Activated naive CD8-positive, alpha-beta T cell treated with anti-CD3 and anti-CD28 coated beads for 36 hours (primary cell): ENCODE measurements around the gene NHLH2. TPM values are rescaled to one million over a fixed set of nuclear protein-coding genes. Genes with fewer than 3 reads are reported as not detected.
A peak's percentile ranks its signal among the peaks of the same experiment; 100 is the strongest.

Experiments
- DNase-seq: peaks from one replicate; pipeline ENCODE4 v3.0.0; 2021
- H3K27ac Mint-ChIP-seq: one replicate; pipeline ENCODE4 v1.8.0; 2022; ENCODE audit warnings: mild to moderate bottlenecking, moderate library complexity, mixed read lengths
- H3K27me3 Mint-ChIP-seq: one replicate; pipeline ENCODE4 v1.8.0; 2022; ENCODE audit warnings: mild to moderate bottlenecking, mixed read lengths
- H3K36me3 Mint-ChIP-seq: one replicate; pipeline ENCODE4 v1.8.0; 2021; ENCODE audit warnings: mild to moderate bottlenecking, mixed read lengths
- H3K4me1 Mint-ChIP-seq: one replicate; pipeline ENCODE4 v1.8.0; 2021; ENCODE audit warnings: mixed read lengths
- H3K4me3 Mint-ChIP-seq: one replicate; pipeline ENCODE4 v1.8.0; 2022; ENCODE audit warnings: mild to moderate bottlenecking, moderate library complexity, mixed read lengths
- H3K9me3 Mint-ChIP-seq: one replicate; pipeline ENCODE4 v1.8.0; 2022; ENCODE audit warnings: mixed read lengths
- total RNA-seq, 2 experiments: library from RNA; stranded (reverse); gene quantifications; one replicate each; pipeline ENCODE4 v1.2.3, GENCODE V29; 2021

The NHLH2 gene
- total RNA-seq, 2 experiments from 2014 or later = not detected

DNA sequence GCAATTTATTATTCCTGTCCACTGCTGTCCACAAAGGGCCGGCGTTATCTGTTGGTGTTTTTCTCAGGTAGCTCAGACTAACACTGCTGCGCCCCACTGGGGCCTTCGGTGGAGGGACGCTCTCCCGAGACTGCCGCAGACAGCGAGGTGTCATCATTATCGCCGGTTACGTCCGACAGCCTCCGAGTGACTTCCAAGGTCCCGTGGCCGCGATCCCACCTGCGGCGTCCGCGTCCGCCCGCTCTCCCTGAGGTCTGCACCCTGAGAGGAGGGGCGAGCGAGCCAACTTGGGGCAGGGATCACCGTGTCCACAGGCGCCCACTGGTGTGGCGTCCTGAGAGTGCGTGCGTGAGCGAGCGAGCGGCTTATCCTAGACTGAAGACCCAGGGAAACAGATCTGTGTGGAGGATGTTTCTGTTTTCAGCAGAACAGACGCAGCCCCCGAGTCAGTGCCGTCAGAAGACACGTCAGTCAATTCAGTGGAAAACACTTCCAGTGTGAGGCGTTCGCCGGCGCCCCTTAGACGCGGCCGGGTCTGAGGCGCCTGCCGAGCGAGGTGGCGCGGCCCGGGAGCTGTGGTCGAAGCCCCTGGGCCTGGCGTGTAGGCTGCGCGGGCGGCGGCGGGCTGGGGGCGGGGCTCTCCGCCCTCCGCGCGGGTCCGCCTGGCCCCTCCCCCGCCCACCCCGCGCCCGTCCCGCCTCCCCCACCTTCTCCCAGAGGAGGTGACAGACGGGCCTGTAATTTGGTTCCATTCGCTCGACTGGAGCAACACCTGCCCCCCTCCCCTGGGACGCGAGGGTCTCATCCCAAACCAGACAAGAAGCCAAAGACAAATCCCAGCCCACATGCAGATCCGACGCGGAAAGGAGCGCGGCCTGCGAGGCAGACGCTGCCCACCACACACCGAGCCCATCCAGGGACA, 12.6 kb downstream of the NHLH2 start:
- Mint-ChIP-seq H3K27ac (no peak overlapping the region), H3K27me3 (peaks cover 67% of the 10 kb centered on the region), H3K36me3 (no peaks in the 10 kb centered on the region), H3K9me3 (no peaks in the 10 kb centered on the region), H3K4me1 (peaks cover 6% of the 10 kb centered on the region), H3K4me3 (peak overlapping the region; percentile 65)
- DNase-seq = peak; percentile 23

DNA sequence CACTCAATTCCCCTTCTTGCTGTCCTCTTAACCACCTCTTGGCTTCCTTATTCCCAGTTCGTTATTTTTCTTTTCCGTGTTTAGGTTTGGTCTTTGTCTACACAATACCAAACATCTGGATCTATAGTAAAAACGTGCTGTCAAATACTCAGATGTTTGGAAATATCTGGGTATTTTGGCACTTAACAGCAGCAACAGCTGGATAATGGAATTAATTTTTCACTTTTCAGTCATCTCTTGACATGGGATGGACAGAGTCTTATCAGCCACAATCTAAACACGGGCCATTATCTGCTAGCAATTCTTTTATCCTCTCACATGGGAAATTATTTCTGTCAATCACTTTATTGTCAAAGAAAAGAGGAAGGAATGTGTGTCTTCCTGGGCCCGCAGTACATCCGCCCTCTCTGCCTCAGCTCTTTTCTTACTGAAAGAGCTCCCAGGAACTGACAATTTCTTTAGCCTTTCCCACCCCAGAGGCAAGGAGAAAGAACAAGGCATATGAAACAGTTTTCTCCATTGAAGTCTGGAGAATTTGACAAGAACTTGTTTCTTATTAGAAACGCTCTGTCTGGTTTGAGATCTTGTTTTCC, 13.4 kb downstream of the NHLH2 start:
- Mint-ChIP-seq H3K27me3 (peaks cover 63% of the 10 kb centered on the region), H3K4me3 (no peak overlapping the region), H3K36me3 (no peaks in the 10 kb centered on the region), H3K4me1 (peaks cover 6% of the 10 kb centered on the region), H3K27ac (no peak overlapping the region), H3K9me3 (no peaks in the 10 kb centered on the region)
- no peak for DNase-seq

DNA sequence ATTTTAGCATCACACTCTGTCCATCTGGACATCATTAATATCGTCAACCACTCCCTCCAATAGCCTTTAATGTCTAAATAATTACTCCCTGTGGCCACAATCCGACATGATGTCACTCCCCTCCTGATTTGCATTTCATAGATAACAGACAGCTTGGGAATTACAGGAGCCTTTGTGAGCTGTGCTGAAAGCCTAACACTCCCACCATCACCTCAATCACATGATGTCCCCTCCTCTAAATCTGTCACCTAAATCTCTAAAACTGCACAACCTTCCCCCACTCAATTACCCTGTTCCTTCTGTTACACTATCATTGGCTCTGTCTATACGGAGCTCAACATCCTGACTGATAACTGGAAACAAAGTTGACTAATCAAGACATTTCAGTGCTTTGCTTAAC, 14.3 kb downstream of the NHLH2 start:
- Mint-ChIP-seq H3K9me3 (no peaks in the 10 kb centered on the region), H3K27me3 (peaks cover 61% of the 10 kb centered on the region)

DNA sequence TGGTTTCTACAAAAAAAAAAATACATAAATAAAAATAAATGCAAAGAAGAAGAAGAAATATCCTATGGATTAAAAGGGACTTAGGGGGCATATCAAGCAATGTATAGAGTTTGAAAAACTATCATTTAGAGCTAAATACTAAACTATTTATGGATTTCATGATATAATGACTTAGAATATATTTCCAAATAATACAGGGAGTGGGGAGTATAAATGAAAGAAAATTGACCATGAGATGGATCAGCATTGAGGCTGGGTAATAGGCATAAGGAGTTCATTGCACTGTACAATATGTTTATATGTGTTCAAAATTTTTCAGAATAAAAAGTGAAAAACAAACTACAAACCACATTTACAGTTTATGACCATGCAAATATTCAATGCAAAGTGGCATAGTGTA, 18.8 kb downstream of the NHLH2 start:
- H3K9me3 Mint-ChIP-seq = no peaks in the 10 kb centered on the region
- no peaks in the 10 kb centered on the region for H3K36me3 Mint-ChIP-seq
- H3K4me3 Mint-ChIP-seq = no peak overlapping the region
- H3K27me3 Mint-ChIP-seq = peaks cover 43% of the 10 kb centered on the region
- no peaks in the 10 kb centered on the region for H3K4me1 Mint-ChIP-seq
- DNase-seq = no peak
- H3K27ac Mint-ChIP-seq = no peak overlapping the region

More for the DNA sequence above, 14.3 kb downstream of the NHLH2 start:
- Mint-ChIP-seq H3K4me3 (no peak overlapping the region), H3K27ac (no peak overlapping the region), H3K4me1 (peaks cover 6% of the 10 kb centered on the region), H3K36me3 (no peaks in the 10 kb centered on the region)
- DNase-seq = no peak

DNA sequence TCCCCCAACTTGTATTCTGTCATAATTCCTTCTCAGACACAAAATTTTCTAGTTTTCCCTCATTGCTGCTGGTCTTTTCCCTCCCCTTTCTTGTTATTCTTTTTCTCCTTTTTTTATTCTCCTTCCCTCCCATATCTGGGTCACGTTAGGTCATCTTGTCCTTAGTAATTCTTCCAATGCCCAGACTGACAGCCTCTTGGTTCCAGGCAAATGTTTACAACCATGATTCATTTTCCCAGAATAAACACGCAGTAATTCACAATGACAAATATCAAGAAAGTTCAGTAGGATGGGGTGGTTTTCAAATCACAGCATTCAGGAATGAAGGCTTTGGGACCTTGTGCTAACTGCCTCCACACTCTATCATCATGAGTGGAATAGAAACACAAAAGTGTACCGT, 25.2 kb downstream of the NHLH2 start:
- H3K4me1 Mint-ChIP-seq = no peaks in the 10 kb centered on the region
- no peaks in the 10 kb centered on the region for H3K9me3 Mint-ChIP-seq
- no peak for DNase-seq
- H3K36me3 Mint-ChIP-seq = no peaks in the 10 kb centered on the region
- H3K27me3 Mint-ChIP-seq = peaks cover 31% of the 10 kb centered on the region
- H3K27ac Mint-ChIP-seq = no peak overlapping the region
- H3K4me3 Mint-ChIP-seq = no peak overlapping the region

DNA sequence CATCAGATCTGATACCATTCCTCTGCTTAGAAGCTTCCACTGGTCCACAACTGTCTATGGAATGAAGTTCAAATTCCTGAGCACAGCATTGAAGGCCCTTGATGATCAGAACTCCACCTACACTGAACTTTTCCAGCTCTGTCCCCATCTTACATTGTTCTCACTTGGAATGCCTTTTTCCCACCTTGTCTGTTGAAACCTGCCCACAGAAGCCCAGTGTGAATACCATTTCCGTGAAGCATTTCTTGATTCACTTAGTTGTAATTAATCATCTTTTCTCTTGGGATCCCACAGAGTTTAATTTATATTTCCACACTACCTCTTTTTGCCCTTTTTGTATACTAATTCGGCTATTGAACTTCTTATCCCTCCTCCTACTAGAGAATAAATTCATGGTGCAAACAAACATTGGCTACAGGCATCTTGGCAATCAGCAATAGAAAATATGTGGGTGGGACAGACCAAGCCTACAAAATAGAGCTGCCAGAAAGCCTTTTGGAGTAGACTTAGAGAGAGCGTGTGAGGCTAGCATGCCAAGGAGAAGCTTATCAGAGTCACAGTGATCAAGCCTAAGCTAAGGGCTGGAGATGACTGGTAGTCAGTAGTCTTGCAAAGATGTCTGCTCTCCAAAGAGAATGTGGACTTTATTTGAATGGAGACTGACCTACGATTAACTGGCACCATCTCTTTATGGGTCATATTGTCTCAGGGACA, 26.1 kb downstream of the NHLH2 start:
- no peaks in the 10 kb centered on the region for H3K9me3 Mint-ChIP-seq
- no peak for DNase-seq
- H3K27ac Mint-ChIP-seq = no peak overlapping the region
- no peaks in the 10 kb centered on the region for H3K36me3 Mint-ChIP-seq
- H3K4me1 Mint-ChIP-seq = no peaks in the 10 kb centered on the region
- H3K27me3 Mint-ChIP-seq = peaks cover 31% of the 10 kb centered on the region
- no peak overlapping the region for H3K4me3 Mint-ChIP-seq

DNA sequence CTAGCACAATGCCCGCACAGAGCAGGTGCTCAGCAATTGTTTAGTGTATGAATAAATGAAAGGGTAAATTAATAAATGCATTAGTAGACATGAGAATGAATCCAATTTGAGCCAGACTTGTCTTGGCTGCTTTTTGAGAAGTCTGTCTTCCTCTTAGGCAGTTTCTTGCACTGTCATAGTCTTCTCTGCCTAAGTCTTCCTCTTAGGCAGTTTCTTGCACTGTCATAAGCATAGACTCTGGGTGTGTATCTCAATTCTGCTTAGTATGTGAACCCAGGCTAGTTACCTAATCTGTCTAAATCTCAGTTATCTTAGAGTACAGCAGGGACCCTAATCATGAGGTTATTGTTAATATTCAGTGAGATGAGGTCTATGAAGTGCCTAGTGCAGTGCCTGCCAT, 27.2 kb downstream of the NHLH2 start:
- DNase-seq = no peak
- no peaks in the 10 kb centered on the region for H3K36me3 Mint-ChIP-seq
- H3K4me1 Mint-ChIP-seq = no peaks in the 10 kb centered on the region
- peaks cover 31% of the 10 kb centered on the region for H3K27me3 Mint-ChIP-seq
- H3K4me3 Mint-ChIP-seq = no peak overlapping the region
- H3K9me3 Mint-ChIP-seq = no peaks in the 10 kb centered on the region
- H3K27ac Mint-ChIP-seq = no peak overlapping the region

DNA sequence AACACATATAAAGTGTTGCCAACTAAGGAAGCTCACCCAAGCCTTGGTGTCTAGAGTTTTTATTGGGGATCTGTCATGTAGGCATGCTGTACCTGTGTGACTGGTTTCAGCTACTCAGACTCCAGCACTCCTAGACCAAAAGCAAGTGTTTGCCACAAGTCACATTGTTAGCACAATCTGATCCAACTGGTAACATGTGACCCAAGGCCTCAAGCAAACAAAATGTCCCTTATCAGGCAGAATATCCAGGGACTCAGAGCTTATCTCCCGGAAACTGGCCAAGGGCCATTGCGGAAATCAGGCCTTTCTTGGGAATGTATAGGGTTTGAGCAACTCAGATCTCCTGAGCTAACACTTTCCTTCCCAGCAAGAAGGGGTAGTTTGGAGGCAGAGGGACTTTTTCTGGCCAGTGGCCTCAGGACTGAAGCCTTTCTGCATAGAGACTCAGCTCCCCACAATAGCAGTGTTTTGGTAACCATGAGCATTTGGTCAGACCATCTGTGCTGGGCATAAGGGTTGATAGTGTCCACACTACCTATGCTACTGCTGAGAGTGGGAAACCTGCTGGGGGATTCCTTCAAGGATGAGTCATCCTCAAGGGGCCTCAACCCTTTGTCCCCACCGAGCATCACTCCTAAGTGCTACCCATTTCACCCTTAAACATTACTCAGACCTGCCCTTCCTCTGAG, 29.6 kb downstream of the NHLH2 start:
- DNase-seq = no peak
- Mint-ChIP-seq H3K4me3 (no peak overlapping the region), H3K9me3 (no peaks in the 10 kb centered on the region), H3K27ac (no peak overlapping the region), H3K27me3 (peaks cover 26% of the 10 kb centered on the region), H3K36me3 (no peaks in the 10 kb centered on the region), H3K4me1 (no peaks in the 10 kb centered on the region)

DNA sequence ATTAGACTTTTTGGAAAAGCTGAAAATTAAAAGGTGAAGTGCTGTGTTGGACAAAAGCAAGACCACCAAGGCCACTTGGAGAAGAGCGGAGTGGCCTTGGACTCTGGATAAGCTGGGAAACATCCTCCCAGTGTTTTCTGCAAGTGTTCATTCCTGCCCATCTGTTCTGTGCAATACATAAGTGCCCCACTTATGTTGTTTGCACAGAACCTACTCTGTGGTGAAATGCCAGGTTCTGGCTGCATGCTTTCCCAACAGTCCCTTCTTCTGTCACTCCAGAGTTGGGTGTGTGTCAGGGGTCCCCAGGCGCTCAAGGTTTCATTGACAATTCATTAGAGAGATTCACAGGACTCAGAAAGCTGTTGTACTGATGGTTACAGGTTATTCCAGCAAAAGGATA, 30.3 kb downstream of the NHLH2 start:
- peaks cover 20% of the 10 kb centered on the region for H3K27me3 Mint-ChIP-seq
- no peaks in the 10 kb centered on the region for H3K4me1 Mint-ChIP-seq
- no peak overlapping the region for H3K27ac Mint-ChIP-seq
- DNase-seq = no peak
- no peaks in the 10 kb centered on the region for H3K9me3 Mint-ChIP-seq
- H3K4me3 Mint-ChIP-seq = no peak overlapping the region
- no peaks in the 10 kb centered on the region for H3K36me3 Mint-ChIP-seq

DNA sequence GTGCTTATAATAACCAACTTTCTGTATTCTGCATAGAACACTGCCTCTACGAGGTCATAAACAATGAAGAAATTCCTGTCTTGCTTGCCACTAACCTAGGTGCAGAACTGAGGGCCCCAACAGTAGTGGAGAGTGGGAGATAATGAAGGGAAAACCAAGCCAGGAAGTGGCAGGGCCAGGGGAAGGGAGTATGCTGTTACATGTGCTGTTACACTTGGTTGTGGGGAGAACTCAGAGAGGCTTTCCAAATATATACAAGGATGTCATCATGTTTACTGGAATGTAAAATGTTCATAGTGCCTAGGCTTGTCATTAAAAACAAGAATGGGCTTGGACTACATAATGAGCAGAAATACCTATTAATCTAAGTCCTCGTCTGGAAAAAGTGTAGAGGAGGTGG, 31.1 kb downstream of the NHLH2 start:
- H3K36me3 Mint-ChIP-seq = no peaks in the 10 kb centered on the region
- H3K4me3 Mint-ChIP-seq = no peak overlapping the region
- no peaks in the 10 kb centered on the region for H3K9me3 Mint-ChIP-seq
- H3K27me3 Mint-ChIP-seq = peaks cover 22% of the 10 kb centered on the region
- H3K27ac Mint-ChIP-seq = no peak overlapping the region
- DNase-seq = no peak
- H3K4me1 Mint-ChIP-seq = no peaks in the 10 kb centered on the region

DNA sequence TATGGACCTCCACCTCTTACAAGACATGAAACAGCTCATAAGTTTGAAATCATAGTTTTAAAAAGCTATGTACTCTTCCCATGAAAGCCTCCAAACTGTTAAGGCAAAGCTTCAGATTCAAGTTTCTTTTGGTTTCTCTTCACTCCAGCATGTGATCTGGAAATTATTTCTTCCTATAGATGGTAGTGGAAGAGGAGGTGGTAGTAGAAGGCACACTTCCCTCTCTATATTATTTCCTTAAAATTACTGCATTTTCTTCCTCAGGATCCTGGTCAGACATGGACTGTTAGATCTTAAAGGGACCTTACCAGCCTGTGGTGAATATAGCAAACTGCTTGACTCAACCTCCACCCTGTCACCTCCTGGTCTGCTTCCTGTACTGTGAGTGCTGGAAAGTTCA, 31.9 kb downstream of the NHLH2 start:
- Mint-ChIP-seq H3K4me3 (no peak overlapping the region), H3K4me1 (no peaks in the 10 kb centered on the region), H3K9me3 (no peaks in the 10 kb centered on the region), H3K27ac (no peak overlapping the region), H3K36me3 (no peaks in the 10 kb centered on the region), H3K27me3 (peaks cover 28% of the 10 kb centered on the region)
- no peak for DNase-seq

DNA sequence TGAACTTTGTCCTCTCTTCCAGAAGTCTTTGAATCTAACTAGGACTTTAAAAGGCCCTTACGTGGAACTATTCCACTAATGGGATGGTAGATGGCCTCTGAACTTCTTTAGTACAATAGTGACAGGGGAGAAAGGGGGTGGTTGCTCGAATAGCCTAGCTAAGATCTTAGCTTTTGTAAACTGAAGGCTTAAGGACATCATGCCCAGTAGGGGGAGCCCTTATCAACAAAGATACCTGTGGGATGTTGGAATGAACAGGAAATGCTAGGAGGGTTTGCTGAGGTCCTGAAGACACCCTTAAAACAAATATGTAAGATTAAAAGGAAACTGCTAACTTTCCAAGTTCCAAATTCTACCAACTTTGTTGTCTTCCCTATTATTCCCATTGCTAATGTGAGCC, 33.2 kb downstream of the NHLH2 start:
- Mint-ChIP-seq H3K27ac (no peak overlapping the region), H3K27me3 (peaks cover 20% of the 10 kb centered on the region), H3K36me3 (no peaks in the 10 kb centered on the region), H3K9me3 (no peaks in the 10 kb centered on the region), H3K4me3 (no peak overlapping the region), H3K4me1 (no peaks in the 10 kb centered on the region)
- DNase-seq = peak; percentile 8

DNA sequence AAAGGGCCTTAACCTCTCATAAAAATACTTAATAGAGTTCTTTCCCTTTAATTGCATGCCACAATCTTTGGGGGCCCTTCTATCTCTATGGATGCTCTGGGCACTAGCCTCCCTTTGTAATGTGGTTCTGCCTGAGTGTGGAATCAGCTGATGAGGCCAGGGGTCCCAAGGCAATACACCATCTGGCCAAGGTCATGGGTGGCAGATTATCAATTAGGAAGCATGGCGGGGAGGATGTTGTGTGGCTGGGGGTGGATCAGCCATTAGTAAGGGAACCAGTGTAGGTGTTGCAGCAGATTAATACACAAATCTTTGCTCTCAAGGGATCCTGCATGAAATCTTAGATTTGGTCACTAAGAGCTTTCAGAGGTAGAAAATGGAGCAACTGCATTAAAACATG, 35.3 kb downstream of the NHLH2 start:
- no peaks in the 10 kb centered on the region for H3K4me1 Mint-ChIP-seq
- H3K27me3 Mint-ChIP-seq = peaks cover 23% of the 10 kb centered on the region
- no peak overlapping the region for H3K27ac Mint-ChIP-seq
- H3K9me3 Mint-ChIP-seq = no peaks in the 10 kb centered on the region
- H3K36me3 Mint-ChIP-seq = no peaks in the 10 kb centered on the region
- no peak for DNase-seq
- H3K4me3 Mint-ChIP-seq = no peak overlapping the region

DNA sequence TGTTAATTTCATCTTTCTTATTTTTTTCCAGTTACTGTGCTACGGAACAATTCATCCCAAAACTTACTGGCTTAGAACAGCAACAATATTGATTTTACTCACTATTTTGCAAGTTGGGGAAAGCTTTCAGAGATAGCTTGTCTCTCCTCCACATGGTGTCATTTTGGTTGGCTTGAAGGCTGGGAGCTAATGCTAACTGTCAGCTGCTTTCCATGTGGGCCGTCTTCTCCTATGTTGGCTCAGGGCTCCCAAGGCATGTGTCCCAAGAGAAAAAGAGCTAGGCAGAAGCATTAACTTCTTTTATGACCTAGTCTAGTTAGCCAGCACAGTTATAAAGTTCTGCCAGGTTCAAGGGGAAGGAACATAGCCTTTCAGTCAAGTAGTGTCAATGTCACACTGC, 38.5 kb downstream of the NHLH2 start:
- DNase-seq = no peak
- H3K36me3 Mint-ChIP-seq = no peaks in the 10 kb centered on the region
- H3K27ac Mint-ChIP-seq = no peak overlapping the region
- H3K9me3 Mint-ChIP-seq = no peaks in the 10 kb centered on the region
- H3K4me3 Mint-ChIP-seq = no peak overlapping the region
- peaks cover 17% of the 10 kb centered on the region for H3K27me3 Mint-ChIP-seq
- H3K4me1 Mint-ChIP-seq = no peaks in the 10 kb centered on the region

DNA sequence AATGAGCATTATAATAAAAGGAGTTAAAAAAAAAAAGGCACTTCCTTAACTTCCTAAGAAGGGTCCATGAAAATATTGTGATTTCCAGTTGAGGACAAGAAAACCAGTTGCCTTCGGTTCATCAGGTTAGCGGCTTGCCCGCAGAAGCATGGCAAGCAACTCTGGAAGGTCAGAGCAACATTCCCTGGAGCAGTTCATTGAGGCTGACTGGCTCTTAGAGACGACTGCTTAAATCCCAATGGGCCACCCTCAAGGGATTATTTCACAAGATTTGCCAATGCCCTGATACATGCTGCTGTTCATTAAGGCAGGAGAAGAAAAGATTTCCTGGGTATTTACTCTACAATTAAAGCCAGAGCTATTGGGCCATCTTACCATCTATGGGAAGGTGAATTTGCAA, 43.4 kb downstream of the NHLH2 start:
- DNase-seq = no peak
- Mint-ChIP-seq H3K27me3 (peaks cover 21% of the 10 kb centered on the region), H3K36me3 (no peaks in the 10 kb centered on the region), H3K4me1 (no peaks in the 10 kb centered on the region), H3K9me3 (no peaks in the 10 kb centered on the region), H3K4me3 (no peak overlapping the region), H3K27ac (no peak overlapping the region)
